NB4 (cell line): Measurements from ENCODE around the gene RPL18A.
A peak's percentile ranks its signal among the peaks of the same experiment; 100 is the strongest.

Experiments used
- DNase-seq: peaks from one replicate; pipeline ENCODE4 v3.0.0; 2010; ENCODE audit warnings: low read depth
- H3K4me3 ChIP-seq: one replicate; pipeline ENCODE4 v1.5.1; 2011; ENCODE audit warnings: mild to moderate bottlenecking, low read depth, low read length, moderate library complexity
- MAX ChIP-seq: IDR thresholded peaks from 2 replicates; pipeline ENCODE4 v1.6.1; 2011; ENCODE audit warnings: low read depth, low read length
- MYC ChIP-seq: IDR thresholded peaks from 2 replicates; pipeline ENCODE4 v1.6.1; 2011; ENCODE audit warnings: low read depth, low read length
- POLR2A ChIP-seq: IDR thresholded peaks from 2 replicates; pipeline ENCODE4 v1.6.1; 2011; ENCODE audit warnings: mild to moderate bottlenecking; ENCODE audit not compliant: insufficient read length; ENCODE audit errors: extremely low read depth
- TF ChIP-seq, protein P1 (sequence below): IDR thresholded peaks from one replicate; pipeline ENCODE4 v1.5.1; 2012; ENCODE audit warnings: low read depth, low read length

RPL18A gene

GRCh38 chr19:17831419-17831888 lies 28.3 kb upstream of the RPL18A start:
- TF ChIP-seq MYC: no peak
- no peak for TF ChIP-seq MAX
- H3K4me3 ChIP-seq: no peak overlapping the region
- no peak for DNase-seq

- no peak overlapping the region for H3K4me3 ChIP-seq
- no peak for TF ChIP-seq POLR2A
- TF ChIP-seq MYC: no peak
- no peak for TF ChIP-seq MAX
- TF ChIP-seq, protein P1, sequence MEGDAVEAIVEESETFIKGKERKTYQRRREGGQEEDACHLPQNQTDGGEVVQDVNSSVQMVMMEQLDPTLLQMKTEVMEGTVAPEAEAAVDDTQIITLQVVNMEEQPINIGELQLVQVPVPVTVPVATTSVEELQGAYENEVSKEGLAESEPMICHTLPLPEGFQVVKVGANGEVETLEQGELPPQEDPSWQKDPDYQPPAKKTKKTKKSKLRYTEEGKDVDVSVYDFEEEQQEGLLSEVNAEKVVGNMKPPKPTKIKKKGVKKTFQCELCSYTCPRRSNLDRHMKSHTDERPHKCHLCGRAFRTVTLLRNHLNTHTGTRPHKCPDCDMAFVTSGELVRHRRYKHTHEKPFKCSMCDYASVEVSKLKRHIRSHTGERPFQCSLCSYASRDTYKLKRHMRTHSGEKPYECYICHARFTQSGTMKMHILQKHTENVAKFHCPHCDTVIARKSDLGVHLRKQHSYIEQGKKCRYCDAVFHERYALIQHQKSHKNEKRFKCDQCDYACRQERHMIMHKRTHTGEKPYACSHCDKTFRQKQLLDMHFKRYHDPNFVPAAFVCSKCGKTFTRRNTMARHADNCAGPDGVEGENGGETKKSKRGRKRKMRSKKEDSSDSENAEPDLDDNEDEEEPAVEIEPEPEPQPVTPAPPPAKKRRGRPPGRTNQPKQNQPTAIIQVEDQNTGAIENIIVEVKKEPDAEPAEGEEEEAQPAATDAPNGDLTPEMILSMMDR: no peak
- no peak for DNase-seq
Observed at GRCh38 chr19:17832443-17833208, 27.1 kb upstream of the RPL18A start.

DNA sequence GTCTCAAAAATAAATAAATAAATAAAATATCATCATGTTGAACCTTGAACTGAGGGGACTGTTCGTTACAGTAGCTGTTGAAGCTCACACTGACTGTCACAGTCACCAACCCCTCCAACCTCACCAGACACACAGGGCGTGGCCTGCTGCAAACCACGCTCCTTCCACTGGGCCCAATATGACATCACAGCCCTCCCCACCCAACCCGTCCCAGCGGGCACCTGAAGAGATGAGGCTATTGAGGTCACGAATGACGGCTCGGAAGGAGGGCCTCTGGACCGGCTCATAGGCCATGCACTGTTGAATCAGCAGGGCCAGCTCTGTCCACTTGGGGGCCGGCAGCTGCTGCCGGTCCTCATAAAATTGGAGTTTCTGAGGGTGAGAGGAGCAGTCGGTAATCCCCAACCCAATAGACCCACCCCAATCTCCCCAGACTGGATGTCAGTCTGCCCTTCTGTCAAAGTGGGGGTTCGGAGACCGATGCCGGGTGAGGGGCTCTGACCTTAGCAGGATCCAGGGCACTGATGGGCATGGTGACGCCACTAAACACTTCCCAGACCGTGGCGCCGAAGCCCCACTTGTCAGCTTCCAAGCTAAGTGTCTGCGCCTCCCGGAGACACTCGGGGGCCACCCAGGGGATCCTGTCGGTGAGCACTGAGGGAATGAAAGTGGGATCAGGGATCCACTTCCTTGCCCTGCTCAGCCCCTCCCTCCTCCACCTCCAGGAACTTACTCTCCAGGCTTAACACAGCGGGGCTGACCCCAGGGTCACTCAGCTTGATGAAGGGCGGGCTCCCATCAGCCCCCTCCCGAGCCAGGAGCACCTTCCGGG lies 25.1 kb upstream of the RPL18A start:
- DNase-seq: no peak
- TF ChIP-seq, protein P1: no peak
- no peak for TF ChIP-seq POLR2A
- TF ChIP-seq MAX: no peak
- TF ChIP-seq MYC: no peak

DNA sequence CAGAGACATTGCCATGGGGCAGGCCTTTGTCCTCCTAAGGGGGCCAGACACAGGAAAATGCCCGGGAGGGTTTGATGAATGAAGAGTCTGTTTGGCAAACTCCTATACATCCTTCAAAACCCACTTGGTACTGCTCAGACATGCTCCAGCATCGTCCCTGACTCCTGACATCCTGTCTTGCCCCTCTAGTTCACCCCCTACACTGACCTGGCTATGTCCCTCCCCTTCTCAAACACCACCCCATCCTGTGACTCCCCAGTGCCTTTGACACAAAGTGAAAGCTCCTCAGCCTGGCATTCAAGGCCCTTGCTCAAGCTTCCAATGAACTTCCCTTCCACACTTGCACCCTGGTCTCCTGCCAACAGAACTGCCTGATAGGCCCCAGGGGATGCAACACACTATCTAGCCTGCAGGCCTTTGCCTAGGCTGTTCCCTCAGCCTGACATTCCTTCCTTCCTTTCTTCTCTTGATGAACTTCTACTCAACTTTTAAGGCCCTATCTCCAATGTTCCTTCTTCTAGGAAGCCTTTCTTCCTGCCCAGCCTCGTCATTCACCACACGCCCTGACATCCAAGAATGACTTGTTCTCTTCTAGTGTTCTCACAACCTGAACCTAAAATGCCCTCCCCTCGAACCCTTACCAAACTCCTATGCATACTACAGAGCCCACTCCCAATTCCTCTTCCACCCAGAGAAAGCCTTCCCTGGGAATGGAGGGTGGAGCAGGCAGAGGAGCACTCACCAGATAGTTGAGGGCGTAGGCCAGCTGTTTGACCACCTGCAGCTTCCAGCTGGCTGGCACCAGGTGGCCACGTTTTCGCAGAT lies 24.3 kb upstream of the RPL18A start:
- H3K4me3 ChIP-seq: no peak overlapping the region
- DNase-seq: peak; percentile 32
- TF ChIP-seq MYC: no peak
- TF ChIP-seq MAX: no peak
- TF ChIP-seq, protein P1: no peak
- TF ChIP-seq POLR2A: no peak

More for the DNA sequence above, 25.1 kb upstream of the RPL18A start:
- H3K4me3 ChIP-seq: no peak overlapping the region

DNA sequence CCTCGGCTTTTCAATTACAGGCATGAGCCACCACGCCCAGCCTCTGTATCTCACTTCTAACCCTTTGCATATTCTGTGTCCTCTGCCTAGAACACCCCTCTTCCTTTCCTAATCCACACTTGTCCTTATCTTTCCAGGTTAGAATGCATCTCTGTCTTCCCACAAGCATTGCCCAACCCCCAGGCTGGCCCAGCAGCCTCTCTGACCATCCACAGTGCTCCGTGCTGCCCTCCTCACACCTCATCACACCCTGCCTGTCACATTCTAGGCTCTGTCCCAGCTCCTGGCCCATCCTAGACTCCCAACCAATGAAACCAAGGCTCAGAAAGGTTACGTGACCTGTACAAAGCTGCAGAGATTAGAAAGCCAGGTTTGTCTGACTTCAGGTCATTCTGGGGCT lies 23.2 kb upstream of the RPL18A start:
- TF ChIP-seq MYC (no peak), MAX (no peak), POLR2A (no peak)
- TF ChIP-seq, protein P1: no peak
- H3K4me3 ChIP-seq: no peak overlapping the region
- no peak for DNase-seq
